Stimulated activated CD8-positive, alpha-beta memory T cell treated with anti-CD3 and anti-CD28 coated beads, Interleukin-7, amount 100 ng/mL, for 4 hours (primary cell): ENCODE results near the gene IL1RAPL2.
"Not testable (repeated sequence)": the region's sequence is repeated elsewhere in the genome, so short reads cannot be mapped to it uniquely, and the experiment has no call there.

Source experiments
- DNase-seq, 2 donors: peaks; one replicate each; pipeline ENCODE4 v3.0.0-alpha.2; 2020; ENCODE audit warnings: low read depth in 2 of 2

IL1RAPL2 gene

DNA sequence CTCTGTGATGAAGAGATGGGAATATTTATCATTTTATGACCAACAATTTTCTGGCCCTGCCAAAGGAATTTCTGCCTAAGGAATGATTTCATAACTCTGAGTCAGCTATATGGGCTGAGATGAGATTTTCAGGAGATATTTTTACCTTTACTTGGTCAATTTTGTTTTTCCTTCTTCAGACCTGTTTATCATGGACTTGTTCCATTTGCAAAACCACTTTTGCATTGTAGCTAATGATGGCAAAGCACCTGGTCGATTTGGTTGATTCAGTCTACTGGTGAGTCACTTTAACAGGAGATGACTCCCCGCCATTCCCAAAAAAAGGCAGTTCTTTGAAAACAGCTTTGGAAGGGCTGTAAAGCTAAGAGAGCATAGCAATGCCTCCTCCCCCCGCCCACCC is 601.2 kb downstream of the IL1RAPL2 start:
- no peak for DNase-seq

DNA sequence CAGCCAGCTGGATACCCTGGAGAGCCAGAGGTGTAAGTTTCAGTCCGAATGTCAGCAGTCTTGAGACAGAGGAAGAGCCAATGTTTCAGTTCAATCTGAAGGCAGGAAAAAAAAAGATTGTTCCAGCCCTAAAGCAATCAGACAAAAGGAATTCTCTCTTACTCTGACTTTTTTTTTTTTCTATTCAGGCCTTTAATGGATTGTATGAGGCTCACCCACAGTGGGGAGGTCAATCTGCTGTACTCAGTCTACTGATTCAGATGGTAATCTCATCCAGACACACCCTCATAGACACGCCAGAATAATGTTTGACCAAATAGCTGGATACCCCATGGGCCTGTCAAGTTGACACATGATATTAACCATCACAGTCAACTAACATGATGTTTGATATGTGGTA is 602.6 kb downstream of the IL1RAPL2 start:
- DNase-seq: no peak

DNA sequence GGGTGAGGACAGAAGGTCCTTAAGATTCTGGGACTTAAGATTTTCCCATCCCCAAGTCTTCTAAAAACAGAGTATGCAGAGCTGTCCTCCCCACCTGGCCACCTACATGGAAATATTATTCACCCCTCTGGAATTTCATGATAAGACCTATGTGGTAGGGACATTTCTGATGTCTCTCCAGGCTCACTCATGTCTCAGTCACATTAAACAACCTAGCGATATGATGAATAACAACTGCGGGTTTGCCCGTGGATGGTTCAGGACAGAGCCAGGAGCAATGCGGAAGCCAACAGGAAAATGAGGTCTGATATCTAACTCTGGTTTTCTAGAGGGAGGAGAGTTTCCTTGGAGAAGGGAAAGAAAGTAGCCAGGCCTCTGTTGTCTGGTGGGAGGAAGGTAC is 607.1 kb downstream of the IL1RAPL2 start:
- no peak for DNase-seq

DNA sequence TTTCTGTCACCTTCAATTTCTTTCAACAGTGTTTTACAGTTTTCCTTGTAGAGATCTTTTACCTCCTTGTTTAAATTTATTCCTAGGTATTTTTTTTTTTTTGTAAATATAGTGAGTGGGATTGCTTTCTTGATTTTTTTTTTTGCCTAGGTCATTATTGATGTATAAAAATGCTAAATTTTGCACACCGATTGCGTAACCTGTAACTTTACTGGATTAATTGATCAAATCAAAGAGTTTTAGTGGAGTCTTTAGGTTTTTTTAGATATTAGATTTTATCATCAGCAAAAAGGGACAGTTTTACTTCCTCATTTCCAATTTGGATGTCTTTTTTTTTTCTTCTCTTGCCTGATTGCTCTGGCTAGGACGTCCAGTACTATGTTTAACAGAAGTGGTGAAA is 613.6 kb downstream of the IL1RAPL2 start:
- DNase-seq: no peak

DNA sequence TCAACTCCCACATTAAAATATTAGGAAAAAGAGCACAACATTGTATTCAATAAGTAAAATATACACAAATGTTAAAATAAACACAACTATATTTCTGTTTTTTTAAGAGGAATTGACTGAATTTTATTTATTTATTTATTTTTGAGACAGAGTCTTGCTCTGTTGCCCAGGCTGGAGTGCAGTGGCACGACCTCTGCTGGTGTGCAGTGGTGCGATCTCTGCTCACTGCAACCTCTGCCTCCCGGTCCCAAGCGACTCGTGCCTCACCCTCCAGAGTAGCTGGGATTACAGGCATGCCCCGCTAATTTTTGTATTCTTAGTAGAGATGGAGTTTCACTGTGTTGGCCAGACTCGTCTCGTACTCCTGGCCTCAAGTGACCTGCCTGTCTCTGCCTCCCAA is 623.1 kb downstream of the IL1RAPL2 start:
- DNase-seq: no peak

DNA sequence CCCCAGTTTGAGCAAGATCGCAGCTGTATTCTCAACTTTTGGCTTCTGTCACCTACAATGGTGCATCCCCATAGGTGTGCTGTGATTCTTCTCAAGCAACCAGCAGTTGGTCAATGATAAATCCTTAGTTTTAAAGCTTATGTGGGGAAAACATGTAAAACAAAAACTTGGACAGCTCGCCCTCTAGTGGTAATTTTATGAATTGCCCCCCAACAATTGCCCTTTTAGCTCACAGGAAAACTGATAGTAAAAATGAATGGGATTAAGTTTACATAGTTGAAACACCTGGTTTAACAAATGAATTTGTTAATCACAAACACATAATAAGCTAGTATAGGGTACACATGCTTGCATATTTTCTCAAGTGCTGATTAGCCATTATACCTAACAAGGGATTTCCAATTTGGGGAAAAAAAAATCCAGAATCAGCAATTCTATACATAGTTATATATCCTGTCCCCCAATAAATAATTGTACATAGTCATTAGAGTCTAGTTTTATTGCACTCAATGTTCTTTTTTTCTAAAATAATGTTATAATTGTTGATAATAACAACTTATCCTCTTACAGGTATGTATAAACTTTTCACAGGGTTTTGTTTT is 624.4 kb downstream of the IL1RAPL2 start:
- no peak for DNase-seq

DNA sequence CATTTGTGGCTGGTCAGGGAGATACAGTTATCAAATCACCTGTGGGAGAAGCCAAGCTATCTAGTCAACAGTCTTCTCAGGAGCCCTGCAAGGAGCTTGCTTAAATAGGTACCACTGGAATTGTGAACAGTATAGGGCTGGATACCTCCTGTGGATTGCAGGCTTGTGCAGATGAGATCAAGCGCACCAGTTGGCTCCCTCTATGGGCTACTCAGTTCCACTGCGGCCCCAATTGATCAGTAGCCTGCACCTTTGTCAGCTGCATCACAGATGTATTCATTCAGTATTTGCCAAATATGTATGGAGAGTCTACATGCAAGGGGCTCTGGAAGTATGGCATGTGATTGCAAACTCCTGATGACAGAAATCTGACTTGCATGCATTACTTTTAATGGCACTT is 625.9 kb downstream of the IL1RAPL2 start:
- DNase-seq: no peak

DNA sequence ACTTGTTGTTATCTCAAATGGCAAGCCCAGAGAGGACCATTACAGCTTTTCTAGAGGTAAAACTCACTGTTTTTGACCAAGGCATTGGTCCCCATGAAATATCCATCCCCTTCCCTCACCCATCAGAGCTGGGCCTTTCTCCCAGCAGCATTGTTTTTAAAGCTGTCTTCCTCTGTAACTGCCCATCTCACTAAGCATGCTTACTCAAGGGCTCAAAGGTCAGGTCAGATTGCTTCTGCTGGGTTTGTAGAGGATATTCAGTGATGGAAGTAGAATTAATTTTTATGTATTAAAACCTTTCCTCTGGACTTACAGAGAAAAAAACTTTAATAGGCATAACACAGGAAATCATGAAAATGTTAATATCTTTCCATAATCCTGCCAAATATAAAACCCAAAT is 643.4 kb downstream of the IL1RAPL2 start:
- no peak for DNase-seq

DNA sequence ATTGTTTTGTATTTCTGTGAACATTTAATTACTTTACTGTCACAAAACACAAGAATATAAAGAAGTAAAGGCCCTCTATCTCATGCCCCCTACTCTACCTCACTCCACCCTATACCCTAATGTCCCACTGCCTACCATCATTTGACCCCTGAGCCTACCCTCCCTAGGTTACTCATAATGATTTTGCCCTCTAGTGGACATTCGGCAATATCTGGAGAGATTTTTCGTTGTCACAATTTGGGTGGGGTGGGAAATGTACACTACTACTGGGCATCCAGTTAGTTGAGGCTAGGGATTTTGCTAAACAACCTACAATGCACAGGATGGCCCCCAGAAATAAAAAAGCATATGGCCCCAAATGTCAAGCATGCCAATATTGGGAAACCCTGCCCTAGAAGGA is 644.3 kb downstream of the IL1RAPL2 start:
- no peak for DNase-seq

DNA sequence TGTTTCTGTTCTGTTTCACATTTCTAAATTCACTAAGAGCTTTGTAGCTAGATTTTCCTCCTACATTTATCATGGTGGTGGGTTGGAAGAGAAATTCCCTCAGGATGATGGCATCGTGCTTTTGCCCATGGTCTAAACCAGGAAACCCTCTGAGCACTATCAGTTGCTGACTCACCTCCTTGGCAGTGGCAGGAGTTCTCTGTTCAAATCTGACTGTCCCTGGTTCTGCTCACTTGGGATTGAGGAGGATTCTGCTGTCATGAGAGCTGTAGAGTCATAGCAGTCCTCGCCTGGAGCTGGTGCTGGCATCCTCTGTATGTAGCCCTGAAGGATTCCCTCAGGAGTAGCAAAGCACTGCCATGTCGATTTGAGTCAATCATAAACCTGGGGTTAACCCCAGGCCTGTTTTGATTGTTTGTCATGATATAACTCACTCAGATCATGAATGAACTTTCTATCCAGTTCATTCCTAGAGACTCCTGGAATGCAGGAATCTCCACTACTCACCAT is 645.1 kb downstream of the IL1RAPL2 start:
- no peak for DNase-seq

DNA sequence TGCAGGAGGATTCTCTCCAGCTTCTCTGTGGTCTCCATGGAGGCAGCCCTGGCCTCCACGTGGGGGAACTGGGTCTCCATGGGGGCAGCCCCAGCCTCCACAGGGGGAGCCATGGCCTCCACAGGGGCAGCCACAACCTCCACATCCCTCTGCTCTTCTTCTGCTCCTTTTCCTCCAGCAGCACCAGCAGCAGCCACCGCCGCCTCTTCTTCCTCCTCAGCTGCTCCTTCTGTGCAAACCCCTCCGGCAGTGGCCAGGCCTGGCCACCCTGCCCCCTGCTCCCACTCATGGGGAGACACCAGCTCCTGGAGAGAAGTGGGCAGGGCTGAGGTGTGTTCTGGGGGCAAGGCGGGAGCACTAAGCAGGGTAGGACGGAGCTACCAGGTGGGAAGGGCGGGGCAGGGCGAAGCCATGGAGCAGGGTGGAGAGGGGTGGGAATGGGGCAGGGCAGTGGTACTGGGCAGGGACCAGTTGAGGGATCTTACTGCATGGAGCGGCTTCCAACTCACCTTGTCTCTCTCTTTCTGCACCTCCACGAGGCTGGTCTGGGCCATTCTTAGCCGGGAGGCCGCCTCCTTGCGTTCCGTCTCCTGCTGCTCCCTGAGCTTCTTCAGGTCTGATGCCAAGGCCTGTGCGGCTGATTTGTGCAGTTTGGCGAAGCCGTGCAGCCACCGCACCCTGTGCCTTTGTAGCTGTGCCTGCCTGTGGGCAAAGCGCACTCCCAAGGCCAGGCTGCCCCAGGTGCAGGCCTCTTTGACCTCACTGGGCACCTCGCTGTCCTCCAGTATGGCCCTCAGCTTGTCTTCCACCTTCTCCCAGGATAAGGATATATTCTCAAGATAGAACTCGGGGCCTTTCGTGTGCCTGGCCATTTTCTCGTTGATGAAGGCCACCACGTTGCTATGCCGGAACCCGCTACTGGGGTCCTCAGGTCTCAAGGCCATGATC is 653.7 kb downstream of the IL1RAPL2 start:
- no peak for DNase-seq

DNA sequence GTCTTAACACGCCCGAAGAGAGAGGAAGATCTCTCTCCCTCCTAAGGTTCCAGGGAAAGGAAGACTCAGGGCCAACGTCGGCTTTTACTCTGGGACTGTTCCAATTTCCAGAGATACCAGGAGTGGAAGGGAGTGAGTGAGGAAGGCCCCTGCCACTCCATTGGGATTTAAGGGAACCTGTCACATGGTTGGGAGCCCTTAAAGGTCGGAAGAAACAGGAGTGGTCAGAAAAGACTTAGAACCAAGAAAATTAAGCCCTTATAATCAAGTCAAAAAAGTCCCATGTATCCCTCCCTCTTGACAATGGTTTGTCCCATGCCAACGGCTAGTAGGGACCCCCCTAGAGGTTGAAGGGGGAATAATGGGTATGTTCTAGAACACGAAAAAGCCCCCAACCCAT is 654.6 kb downstream of the IL1RAPL2 start, which contains the start of gene TEX13A:
TSS of gene TEX13A (minus strand) at position 59 of the 400 bp plus-strand sequence. CDS start 297 bp downstream, outside the sequence.
- DNase-seq: no peak

DNA sequence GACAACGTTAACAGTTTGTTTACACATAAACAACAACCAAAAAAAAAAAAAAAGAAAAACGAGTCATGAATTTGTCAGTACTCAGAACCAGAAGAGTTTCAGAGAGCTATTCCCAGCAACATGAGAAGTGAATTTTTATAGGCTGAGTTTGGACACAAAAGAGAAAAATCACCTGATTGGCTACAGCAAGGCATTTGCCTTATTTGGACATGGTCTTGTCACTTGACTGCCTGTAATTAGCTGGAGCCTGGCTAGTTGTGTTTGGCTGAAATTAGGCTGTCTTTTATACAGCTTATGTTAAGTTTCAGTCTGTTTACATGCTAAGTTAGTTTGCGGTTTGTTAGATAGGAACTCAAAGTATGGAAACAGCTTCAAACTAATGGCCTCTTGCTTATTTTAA is 655.4 kb downstream of the IL1RAPL2 start:
- no peak for DNase-seq

DNA sequence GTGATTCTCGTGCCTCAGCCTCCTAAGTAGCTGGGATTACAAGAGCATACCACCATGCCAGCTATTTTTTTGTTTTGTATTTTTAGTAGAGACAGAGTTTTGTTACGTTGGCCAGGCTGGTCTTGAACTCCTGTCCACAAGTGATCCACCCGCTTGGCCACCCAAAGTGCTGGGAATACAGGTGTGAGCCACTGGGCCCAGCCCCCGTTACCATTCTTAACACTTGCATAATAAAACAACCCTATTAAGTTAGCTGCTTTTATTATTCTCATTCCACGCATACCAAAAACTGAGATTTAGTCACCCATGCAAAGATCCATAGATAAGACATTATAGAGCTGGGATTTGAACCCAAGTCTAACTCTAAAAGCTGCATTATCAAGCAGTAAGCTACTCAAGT is 660.5 kb downstream of the IL1RAPL2 start:
- DNase-seq: no peak

DNA sequence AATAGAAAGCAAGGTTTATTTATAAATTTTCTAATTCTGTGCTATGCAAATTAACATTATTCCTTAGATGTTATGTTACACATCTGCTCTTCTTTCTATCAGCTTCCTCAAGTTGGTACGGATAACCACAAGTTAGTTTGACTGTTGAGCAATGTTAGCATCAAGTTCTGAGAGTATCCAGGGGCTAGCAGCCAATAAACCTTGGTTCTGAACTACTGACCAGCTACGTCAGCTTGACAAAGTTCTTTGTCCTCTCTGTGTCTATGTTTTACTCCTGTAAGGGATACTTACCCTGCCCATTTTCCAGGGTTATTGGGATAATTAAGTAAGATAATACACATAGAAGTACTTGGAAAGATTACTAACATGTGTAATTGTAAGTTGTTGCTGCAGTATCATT is 662.6 kb downstream of the IL1RAPL2 start:
- DNase-seq: no peak

DNA sequence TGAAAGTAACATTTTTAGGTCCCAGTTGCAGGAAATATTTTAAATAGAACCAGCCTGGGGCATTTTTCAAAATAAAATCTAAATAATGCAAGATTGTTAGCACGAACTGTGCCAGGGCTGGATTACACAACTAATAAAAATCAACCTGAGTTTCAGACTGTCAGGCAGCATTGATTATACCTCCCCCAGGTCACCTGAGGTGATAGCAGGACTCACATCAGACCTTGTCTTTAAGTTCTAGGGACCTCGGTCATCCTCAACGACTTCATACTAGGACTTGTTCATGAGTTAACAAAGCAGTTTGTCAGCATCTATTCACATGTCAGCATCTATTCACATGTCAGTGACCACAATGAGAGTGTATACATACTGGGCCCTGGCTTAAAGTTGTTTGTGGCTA is 663.1 kb downstream of the IL1RAPL2 start:
- no peak for DNase-seq

DNA sequence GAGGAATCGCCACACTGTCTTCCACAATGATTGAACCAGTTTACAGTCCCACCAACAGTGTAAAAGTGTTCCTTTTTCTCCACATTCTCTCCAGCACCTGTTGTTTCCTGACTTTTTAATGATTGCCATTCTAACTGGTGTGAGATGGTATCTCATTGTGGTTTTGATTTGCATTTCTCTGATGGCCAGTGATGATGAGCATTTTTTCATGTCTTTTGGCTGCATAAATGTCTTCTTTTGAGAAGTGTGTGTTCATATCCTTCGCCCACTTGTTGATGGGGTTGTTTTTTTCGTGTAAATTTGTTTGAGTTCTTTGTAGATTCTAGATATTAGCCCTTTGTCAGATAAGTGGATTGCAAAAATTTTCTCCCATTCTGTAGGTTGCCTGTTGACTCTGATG is 671.4 kb downstream of the IL1RAPL2 start:
- not testable (repeated sequence) for DNase-seq

DNA sequence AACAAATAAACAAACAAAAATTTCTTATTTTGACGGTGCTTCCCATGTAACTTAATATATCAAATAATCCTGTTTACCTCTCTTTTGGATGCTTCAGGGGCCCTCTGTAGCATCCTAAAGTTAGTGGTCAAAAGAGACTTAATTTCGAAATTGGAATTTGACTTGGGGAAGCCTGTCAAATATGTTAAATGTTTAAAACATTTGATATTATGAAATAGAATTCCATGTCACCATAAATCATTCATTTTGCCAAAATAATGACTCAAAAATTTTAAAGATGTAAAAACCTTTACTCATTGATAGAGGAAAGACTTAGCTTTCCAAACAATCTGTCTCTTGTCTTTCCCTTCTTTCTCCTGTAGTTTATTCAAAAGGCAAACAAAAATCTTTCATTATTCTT is 675.1 kb downstream of the IL1RAPL2 start:
- no peak for DNase-seq

DNA sequence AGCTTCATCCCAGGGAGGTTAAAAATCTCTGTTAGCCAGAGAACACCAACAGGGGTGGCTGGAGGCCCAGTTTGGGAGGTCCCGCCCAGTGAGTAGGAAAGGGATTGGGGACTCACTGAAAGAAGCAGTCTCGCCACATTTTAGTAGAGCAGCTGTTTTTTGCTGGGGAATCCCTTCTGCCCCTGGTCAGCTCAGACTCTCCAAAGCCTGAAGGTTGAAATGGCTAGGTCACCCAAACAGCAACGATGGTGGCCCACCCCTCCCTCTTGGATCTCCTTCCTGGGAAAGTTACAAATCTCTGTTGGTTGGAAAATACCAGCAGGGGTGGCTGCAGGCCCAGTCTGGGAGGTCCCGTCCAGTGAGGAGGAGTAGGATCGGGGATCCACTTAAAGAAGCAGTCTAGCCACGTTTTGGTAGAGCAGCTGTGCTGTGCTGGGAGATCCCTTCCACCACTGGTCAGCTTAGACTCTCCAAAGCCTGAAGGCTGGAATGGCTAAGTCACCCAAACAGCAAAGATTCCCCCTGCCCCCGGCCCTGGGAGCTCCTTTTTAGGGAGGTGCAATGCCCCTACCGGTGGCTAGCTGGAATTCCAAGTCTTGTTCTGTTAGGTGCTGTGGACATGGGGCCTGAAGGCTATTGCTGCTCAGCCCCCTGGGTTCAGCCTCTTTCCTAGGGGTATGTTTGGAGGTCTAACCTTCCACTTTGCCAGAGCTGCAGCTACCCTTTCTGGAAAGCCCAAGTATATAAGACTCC is 694.5 kb downstream of the IL1RAPL2 start:
- no peak for DNase-seq

DNA sequence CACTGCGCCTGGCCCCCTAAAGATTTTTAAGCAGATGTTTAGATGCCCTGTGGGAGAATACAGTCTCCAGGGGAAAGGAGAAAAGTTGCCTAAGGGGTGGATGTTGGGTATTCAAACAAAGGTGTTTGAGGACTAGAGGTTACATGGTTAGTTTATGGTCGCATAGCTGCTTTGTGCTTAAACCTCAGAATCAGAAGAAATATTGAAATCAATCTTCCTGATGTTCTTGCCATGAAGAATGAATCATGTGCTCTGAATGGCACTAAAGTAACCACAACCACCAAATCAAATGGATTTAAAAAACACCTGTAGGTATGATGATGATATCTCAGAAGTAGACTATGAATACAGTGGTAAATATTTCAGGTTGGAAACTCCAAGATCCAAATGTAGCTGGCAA is 697.2 kb downstream of the IL1RAPL2 start:
- no peak for DNase-seq

DNA sequence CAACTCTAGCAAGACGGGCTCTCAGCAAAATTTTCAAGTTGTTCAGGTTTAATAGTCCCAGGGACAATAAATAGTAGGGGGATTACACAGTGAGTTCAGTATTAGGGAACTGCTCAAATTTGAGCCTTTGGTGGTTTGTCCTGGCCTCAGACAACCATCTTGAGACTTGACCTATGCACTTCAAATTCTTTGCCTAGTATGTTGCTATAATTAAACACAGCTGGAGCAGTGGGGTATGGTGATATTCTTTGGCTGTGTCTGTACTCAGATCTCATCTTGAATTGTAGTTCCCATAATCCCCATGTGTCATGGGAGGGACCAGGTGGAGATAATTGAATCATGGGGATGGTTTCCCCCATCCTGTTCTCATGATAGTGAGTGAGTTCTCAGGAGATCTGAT is 697.8 kb downstream of the IL1RAPL2 start:
- no peak for DNase-seq

DNA sequence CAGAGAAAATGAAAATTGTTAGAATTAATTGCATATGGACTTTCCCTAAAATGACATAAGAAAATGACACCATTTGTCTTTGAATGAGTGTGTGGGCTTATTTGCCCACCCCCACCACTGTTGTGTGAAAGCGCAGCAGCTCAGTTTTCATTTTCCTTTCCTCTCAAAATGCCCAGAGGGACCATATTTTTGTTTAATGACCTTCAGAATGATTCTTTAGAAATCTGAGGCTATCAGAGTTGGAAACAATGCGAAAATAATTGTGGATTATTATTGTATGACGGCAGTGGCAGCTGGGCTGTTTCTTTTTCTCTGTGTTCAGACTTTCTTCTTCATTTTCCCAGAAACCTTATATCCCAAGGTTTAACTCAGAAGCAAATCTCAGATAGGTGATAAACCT is 699.1 kb downstream of the IL1RAPL2 start:
- DNase-seq: no peak
